Measurements from ENCODE around the gene TTI1. TPM values are rescaled to one million over a fixed set of nuclear protein-coding genes. Genes with fewer than 3 reads are reported as not detected.
A peak's percentile ranks its signal among the peaks of the same experiment; 100 is the strongest.

TTI1 gene
- polyA plus RNA-seq, 1 donor from 2014 or later: 20.0 TPM

GRCh38 chr20:38034108-38034649 lies 923 bp upstream of the TTI1 start:
- no peaks in the 10 kb centered on the region for H4K20me1 ChIP-seq (ENCODE audit: insufficient read depth)
- H3F3A ChIP-seq (ENCODE audit: insufficient read depth, low read length, poor library complexity, severe bottlenecking): no peaks in the 10 kb centered on the region
- H3K27ac ChIP-seq (ENCODE audit: low read length): peak overlapping the region; percentile 85
- peak overlapping the region; percentile 95 for H3K4me2 ChIP-seq (ENCODE audit: low read length)
- peak overlapping the region; percentile 90 for H3K9ac ChIP-seq (ENCODE audit: low read length)
- H3K9me2 ChIP-seq (ENCODE audit: insufficient read depth, low read length): no peaks in the 10 kb centered on the region
- H2AFZ ChIP-seq (ENCODE audit: low read depth, low read length): peak overlapping the region; percentile 88
- H3K36me3 ChIP-seq (ENCODE audit: insufficient read depth, low read length): no peaks in the 10 kb centered on the region
- H3K27me3 ChIP-seq (ENCODE audit: insufficient read depth, low read depth, low read length): no peaks in the 10 kb centered on the region
- peaks cover 82% of the 10 kb centered on the region for H3K79me2 ChIP-seq (replicated peaks; ENCODE audit: insufficient read depth, low read length)
- TF ChIP-seq EZH2 (IDR thresholded peaks at IDR 0.05; ENCODE audit: borderline replicate concordance, insufficient read depth, low read length, poor library complexity, severe bottlenecking) (no peak), TAF1 (IDR thresholded peaks at IDR 0.05; ENCODE audit: low read depth) (no peak), RAD21 (conservative IDR thresholded peaks at IDR 0.05) (no peak)
- no peaks in the 10 kb centered on the region for H3K9me3 ChIP-seq (ENCODE audit: low read length)
- peak overlapping the region; percentile 87 for H3K4me3 ChIP-seq (ENCODE audit: low read length)

DNA sequence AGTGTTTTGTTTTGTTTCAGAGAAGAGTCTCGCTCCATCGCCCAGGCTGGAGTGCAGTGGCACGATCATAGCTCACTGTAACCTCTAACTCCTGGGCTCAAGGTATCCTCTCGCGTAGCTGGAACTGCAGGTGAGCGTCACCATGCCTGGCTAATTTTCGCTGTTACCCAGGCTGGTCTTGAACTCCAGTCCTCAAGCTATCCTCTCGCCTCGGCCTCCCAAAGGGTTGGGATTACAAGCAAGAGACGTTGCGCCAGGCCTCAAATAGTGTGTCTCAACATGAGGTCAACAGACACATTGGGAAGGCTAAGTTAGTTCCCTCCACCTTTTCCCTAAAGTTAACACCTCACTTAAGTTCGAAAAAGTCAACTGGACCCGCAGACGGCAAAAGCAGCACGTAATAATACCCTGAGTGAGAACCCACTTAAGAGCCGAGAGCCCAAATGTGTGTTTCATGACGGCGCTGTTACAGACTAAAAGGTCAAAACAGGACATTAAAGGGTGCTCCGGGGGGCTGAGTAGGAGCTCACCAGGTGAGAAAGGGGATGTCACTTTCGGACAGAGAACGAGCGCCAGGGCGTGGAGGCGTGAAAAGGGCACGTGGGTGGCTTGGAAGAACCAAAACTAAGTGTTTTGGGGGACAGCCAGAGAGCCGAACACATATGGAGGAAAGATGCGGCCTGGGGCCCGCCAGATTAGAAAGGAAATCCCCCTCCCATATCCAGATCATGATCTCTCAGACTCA lies 499 bp downstream of the TTI1 start:
- Histone ChIP-seq H3K79me2 (replicated peaks; ENCODE audit: insufficient read depth, low read length) (peaks cover 83% of the 10 kb centered on the region), H2AFZ (ENCODE audit: low read depth, low read length) (peak overlapping the region; percentile 88), H4K20me1 (ENCODE audit: insufficient read depth) (no peaks in the 10 kb centered on the region), H3K27ac (ENCODE audit: low read length) (peak overlapping the region; percentile 85), H3K36me3 (ENCODE audit: insufficient read depth, low read length) (no peaks in the 10 kb centered on the region), H3K4me3 (ENCODE audit: low read length) (peak overlapping the region; percentile 87), H3K4me2 (ENCODE audit: low read length) (peak overlapping the region; percentile 70), H3F3A (ENCODE audit: insufficient read depth, low read length, poor library complexity, severe bottlenecking) (no peaks in the 10 kb centered on the region), H3K9ac (ENCODE audit: low read length) (peak overlapping the region; percentile 90), H3K9me2 (ENCODE audit: insufficient read depth, low read length) (no peaks in the 10 kb centered on the region), H3K9me3 (ENCODE audit: low read length) (no peaks in the 10 kb centered on the region), H3K27me3 (ENCODE audit: insufficient read depth, low read depth, low read length) (no peaks in the 10 kb centered on the region)
- TF ChIP-seq EP300 (conservative IDR thresholded peaks at IDR 0.05; ENCODE audit: poor library complexity, severe bottlenecking): no peak
- TF ChIP-seq CTCF (IDR thresholded peaks at IDR 0.05; ENCODE audit: poor library complexity, severe bottlenecking): no peak
- no peak for TF ChIP-seq POLR2AphosphoS5 (IDR thresholded peaks at IDR 0.05)
- TF ChIP-seq TAF1 (IDR thresholded peaks at IDR 0.05; ENCODE audit: low read depth): no peak
- no peak for TF ChIP-seq REST (IDR thresholded peaks at IDR 0.05; ENCODE audit: borderline replicate concordance)
- TF ChIP-seq RAD21 (conservative IDR thresholded peaks at IDR 0.05): no peak

- H3K4me3 ChIP-seq (ENCODE audit: low read length): peak overlapping the region; percentile 87
- no peaks in the 10 kb centered on the region for H4K20me1 ChIP-seq (ENCODE audit: insufficient read depth)
- H3K36me3 ChIP-seq (ENCODE audit: insufficient read depth, low read length): no peaks in the 10 kb centered on the region
- H2AFZ ChIP-seq (ENCODE audit: low read depth, low read length): no peak overlapping the region
- H3K79me2 ChIP-seq (replicated peaks; ENCODE audit: insufficient read depth, low read length): peaks cover 85% of the 10 kb centered on the region
- TF ChIP-seq TAF1 (IDR thresholded peaks at IDR 0.05; ENCODE audit: low read depth): no peak
- no peak for TF ChIP-seq REST (IDR thresholded peaks at IDR 0.05; ENCODE audit: borderline replicate concordance)
- no peak for TF ChIP-seq EZH2 (IDR thresholded peaks at IDR 0.05; ENCODE audit: borderline replicate concordance, insufficient read depth, low read length, poor library complexity, severe bottlenecking)
- no peak for TF ChIP-seq MXI1 (conservative IDR thresholded peaks at IDR 0.05; ENCODE audit: poor library complexity, severe bottlenecking)
- no peaks in the 10 kb centered on the region for H3K9me3 ChIP-seq (ENCODE audit: low read length)
- no peak overlapping the region for H3K9ac ChIP-seq (ENCODE audit: low read length)
- H3K27ac ChIP-seq (ENCODE audit: low read length): no peak overlapping the region
- no peak overlapping the region for H3K4me2 ChIP-seq (ENCODE audit: low read length)
- no peaks in the 10 kb centered on the region for H3F3A ChIP-seq (ENCODE audit: insufficient read depth, low read length, poor library complexity, severe bottlenecking)
- H3K27me3 ChIP-seq (ENCODE audit: insufficient read depth, low read depth, low read length): no peaks in the 10 kb centered on the region
- no peaks in the 10 kb centered on the region for H3K9me2 ChIP-seq (ENCODE audit: insufficient read depth, low read length)
These were observed 1.3 kb downstream of the TTI1 start for GRCh38 chr20:38031957-38032356.

All from neural cell (in vitro differentiated cells).